Liver (tissue), 9 donors: ENCODE results near the gene HEXIM2. TPM values are rescaled to one million over a fixed set of nuclear protein-coding genes. Genes with fewer than 3 reads are reported as not detected.

Source experiments
- DNase-seq: peaks from one replicate; pipeline ENCODE4 v3.0.0-alpha.2; 2017; ENCODE audit warnings: low spot score
- H3K27ac ChIP-seq, 2 donors: one replicate each; pipeline ENCODE4 v1.7.0; 2013; ENCODE audit warnings: inconsistent platforms in 2 of 2, low read length in 2 of 2, control low read depth in 1 of 2, low read depth in 1 of 2, mild to moderate bottlenecking in 1 of 2
- H3K27me3 ChIP-seq, 4 donors: one replicate each; pipeline versions ENCODE4 v1.6.1 to v1.7.0; 2013; ENCODE audit warnings: low read length in 3 of 4, inconsistent platforms in 1 of 4, mild to moderate bottlenecking in 1 of 4, moderate library complexity in 1 of 4; ENCODE audit not compliant: control insufficient read depth in 4 of 4, insufficient read depth in 4 of 4
- H3K36me3 ChIP-seq, 4 donors: one replicate each; pipeline versions ENCODE4 v1.6.1 to v1.7.0; 2013; ENCODE audit warnings: low read length in 3 of 4, mild to moderate bottlenecking in 3 of 4, low read depth in 1 of 4, moderate library complexity in 1 of 4; ENCODE audit not compliant: control insufficient read depth in 4 of 4, insufficient read depth in 3 of 4
- H3K4me1 ChIP-seq, 4 donors: one replicate each; pipeline versions ENCODE4 v1.6.1 to v1.7.0; 2013; ENCODE audit warnings: low read length in 3 of 4, mild to moderate bottlenecking in 3 of 4, moderate library complexity in 1 of 4; ENCODE audit not compliant: control insufficient read depth in 4 of 4, insufficient read depth in 4 of 4
- H3K4me3 ChIP-seq, 3 donors: one replicate each; pipeline versions ENCODE4 v1.6.1 to v1.7.0; 2013; ENCODE audit warnings: low read length in 3 of 3, control low read depth in 1 of 3, low read depth in 1 of 3, mild to moderate bottlenecking in 1 of 3
- H3K9ac ChIP-seq, 2 donors: one replicate each; pipeline ENCODE4 v1.7.0; 2013; ENCODE audit warnings: low read length in 2 of 2, mild to moderate bottlenecking in 2 of 2, moderate library complexity in 2 of 2, control low read depth in 1 of 2, low read depth in 1 of 2
- H3K9me3 ChIP-seq, 4 donors: one replicate each; pipeline versions ENCODE4 v1.6.1 to v1.7.0; 2013; ENCODE audit warnings: low read length in 3 of 4; ENCODE audit not compliant: control insufficient read depth in 4 of 4
- ATF3 ChIP-seq: IDR thresholded peaks from 2 replicates; pipeline ENCODE4 v1.6.1; 2016; ENCODE audit warnings: antibody characterized with exemption
- EGR1 ChIP-seq, 2 donors: IDR thresholded peaks; 2 replicates each; pipeline ENCODE4 v1.6.1; 2016 to 2018; ENCODE audit warnings: antibody characterized with exemption in 2 of 2, low read depth in 2 of 2
- FOXA2 ChIP-seq: IDR thresholded peaks from 2 replicates; pipeline ENCODE4 v1.6.1; 2016; ENCODE audit warnings: antibody characterized with exemption
- GABPA ChIP-seq, 2 donors: IDR thresholded peaks in 1 of 2; conservative IDR thresholded peaks in 1 of 2; 2 replicates each; pipeline ENCODE4 v1.6.1; 2016; ENCODE audit warnings: antibody characterized with exemption in 2 of 2, mild to moderate bottlenecking in 1 of 2, moderate library complexity in 1 of 2
- HNF4G ChIP-seq: IDR thresholded peaks from 2 replicates; pipeline ENCODE4 v1.6.1; 2016; ENCODE audit warnings: antibody characterized with exemption
- JUND ChIP-seq, 2 donors: IDR thresholded peaks; 2 replicates each; pipeline ENCODE4 v1.6.1; 2016; ENCODE audit warnings: antibody characterized with exemption in 2 of 2
- MAX ChIP-seq: IDR thresholded peaks from 2 replicates; pipeline ENCODE4 v1.6.1; 2016; ENCODE audit warnings: antibody characterized with exemption
- REST ChIP-seq: IDR thresholded peaks from 2 replicates; pipeline ENCODE4 v1.6.1; 2016; ENCODE audit warnings: antibody characterized with exemption, mild to moderate bottlenecking
- RXRA ChIP-seq, 2 donors: IDR thresholded peaks; 2 replicates each; pipeline ENCODE4 v1.6.1; 2017 to 2018; ENCODE audit warnings: antibody characterized with exemption in 2 of 2, mild to moderate bottlenecking in 1 of 2
- SP1 ChIP-seq: IDR thresholded peaks from 2 replicates; pipeline ENCODE4 v1.6.1; 2018; ENCODE audit warnings: antibody characterized with exemption, mild to moderate bottlenecking
- YY1 ChIP-seq: IDR thresholded peaks from 2 replicates; pipeline ENCODE4 v1.6.1; 2016; ENCODE audit warnings: antibody characterized with exemption, mild to moderate bottlenecking
- ZBTB33 ChIP-seq: IDR thresholded peaks from 2 replicates; pipeline ENCODE4 v1.6.1; 2016; ENCODE audit warnings: antibody characterized with exemption
- WGBS: extraction: QIAGEN DNeasy Blood & Tissue Kit; methylation state at CpG from one replicate; pipeline ENCODE4 v1.1.7; 2013; 5-methylcytosine and 5-hydroxymethylcytosine counted together
- polyA plus RNA-seq, 2 donors: library from polyadenylated mRNA; stranded (reverse) in 1 of 2; unstranded in 1 of 2; fragments of 200-250 nt in 1 of 2; fragments of >200 nt in 1 of 2; fragmentation: Nextera tagmentation in 1 of 2; extraction: Ambion mirVana in 1 of 2; gene quantifications; one replicate each; pipeline versions ENCODE4 v1.2.1 to v1.2.3, GENCODE V29; 2013 to 2015
- total RNA-seq, 2 donors: library from RNA; depleted of rRNA; stranded (reverse); fragments of >200 nt; gene quantifications; one replicate each; pipeline ENCODE4 v1.2.3, GENCODE V29; 2014
- donor health status: healthy.
- donor health status: healthy.
- donor health status: healthy.
- donor health status: healthy.
- donor health status: healthy.

HEXIM2 gene
- total and polyA plus RNA-seq, 4 donors = 3.5 to 10.7 (median 5.5) TPM

- TF ChIP-seq YY1 = no peak
- TF ChIP-seq GABPA (IDR thresholded peaks at IDR 0.05 in 1 of 2, conservative IDR thresholded peaks at IDR 0.05 in 1 of 2) = no peak
- TF ChIP-seq EGR1 (IDR thresholded peaks at IDR 0.05; ENCODE audit: low read depth in 2 of 2) = no peak
- TF ChIP-seq RXRA (IDR thresholded peaks at IDR 0.05) = no peak
- TF ChIP-seq REST = no peak
- TF ChIP-seq JUND (IDR thresholded peaks at IDR 0.05) = no peak
- TF ChIP-seq MAX = no peak
- no peak for TF ChIP-seq FOXA2
- TF ChIP-seq SP1 = no peak
- TF ChIP-seq HNF4G = no peak
- TF ChIP-seq ZBTB33 = no peak
- Histone ChIP-seq H3K27me3 (no peaks in the 10 kb centered on the region), H3K9ac (no peak overlapping the region), H3K4me1 (no peaks in the 10 kb centered on the region), H3K36me3 (no peaks in the 10 kb centered on the region), H3K9me3 (no peaks in the 10 kb centered on the region), H3K27ac (no peak overlapping the region), H3K4me3 (no peak overlapping the region)
- WGBS = 95% methylated on average over 23 of the region's 23 CpGs
- no peak for DNase-seq
These were observed 43.0 kb upstream of the HEXIM2 start for GRCh38 chr17:45118691-45119090.

- no peaks in the 10 kb centered on the region for H3K4me1 ChIP-seq
- no peaks in the 10 kb centered on the region for H3K36me3 ChIP-seq
- H3K9ac ChIP-seq = no peak overlapping the region
- TF ChIP-seq SP1 (no peak), RXRA (IDR thresholded peaks at IDR 0.05) (no peak), ATF3 (no peak), ZBTB33 (no peak)
- H3K27me3 ChIP-seq = no peaks in the 10 kb centered on the region
- 95% methylated on average over 8 of the region's 8 CpGs for WGBS
- H3K4me3 ChIP-seq = no peak overlapping the region
- no peak overlapping the region for H3K27ac ChIP-seq
- no peak for DNase-seq
- no peaks in the 10 kb centered on the region for H3K9me3 ChIP-seq
These were observed 41.7 kb upstream of the HEXIM2 start for GRCh38 chr17:45119964-45120363.
